DMS114 treated with DMSO at 0.1 percent for 48 hours (cell line): ENCODE measurements around the gene CCND1.
A peak's percentile ranks its signal among the peaks of the same experiment; 100 is the strongest.

Experiments used
- DNase-seq: peaks from one replicate; lab custom pipeline; 2025; ENCODE audit not compliant: unreplicated experiment; lab: John Stamatoyannopoulos, UW

Gene CCND1

DNA sequence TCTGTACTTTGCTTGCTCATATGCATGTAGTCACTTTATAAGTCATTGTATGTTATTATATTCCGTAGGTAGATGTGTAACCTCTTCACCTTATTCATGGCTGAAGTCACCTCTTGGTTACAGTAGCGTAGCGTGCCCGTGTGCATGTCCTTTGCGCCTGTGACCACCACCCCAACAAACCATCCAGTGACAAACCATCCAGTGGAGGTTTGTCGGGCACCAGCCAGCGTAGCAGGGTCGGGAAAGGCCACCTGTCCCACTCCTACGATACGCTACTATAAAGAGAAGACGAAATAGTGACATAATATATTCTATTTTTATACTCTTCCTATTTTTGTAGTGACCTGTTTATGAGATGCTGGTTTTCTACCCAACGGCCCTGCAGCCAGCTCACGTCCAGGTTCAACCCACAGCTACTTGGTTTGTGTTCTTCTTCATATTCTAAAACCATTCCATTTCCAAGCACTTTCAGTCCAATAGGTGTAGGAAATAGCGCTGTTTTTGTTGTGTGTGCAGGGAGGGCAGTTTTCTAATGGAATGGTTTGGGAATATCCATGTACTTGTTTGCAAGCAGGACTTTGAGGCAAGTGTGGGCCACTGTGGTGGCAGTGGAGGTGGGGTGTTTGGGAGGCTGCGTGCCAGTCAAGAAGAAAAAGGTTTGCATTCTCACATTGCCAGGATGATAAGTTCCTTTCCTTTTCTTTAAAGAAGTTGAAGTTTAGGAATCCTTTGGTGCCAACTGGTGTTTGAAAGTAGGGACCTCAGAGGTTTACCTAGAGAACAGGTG is 11.1 kb downstream of the CCND1 start:
- no peak for DNase-seq

DNA sequence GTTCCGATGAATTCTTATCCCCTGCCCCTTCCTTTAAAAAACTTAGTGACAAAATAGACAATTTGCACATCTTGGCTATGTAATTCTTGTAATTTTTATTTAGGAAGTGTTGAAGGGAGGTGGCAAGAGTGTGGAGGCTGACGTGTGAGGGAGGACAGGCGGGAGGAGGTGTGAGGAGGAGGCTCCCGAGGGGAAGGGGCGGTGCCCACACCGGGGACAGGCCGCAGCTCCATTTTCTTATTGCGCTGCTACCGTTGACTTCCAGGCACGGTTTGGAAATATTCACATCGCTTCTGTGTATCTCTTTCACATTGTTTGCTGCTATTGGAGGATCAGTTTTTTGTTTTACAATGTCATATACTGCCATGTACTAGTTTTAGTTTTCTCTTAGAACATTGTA is 12.0 kb downstream of the CCND1 start:
- DNase-seq, result no peak

DNA sequence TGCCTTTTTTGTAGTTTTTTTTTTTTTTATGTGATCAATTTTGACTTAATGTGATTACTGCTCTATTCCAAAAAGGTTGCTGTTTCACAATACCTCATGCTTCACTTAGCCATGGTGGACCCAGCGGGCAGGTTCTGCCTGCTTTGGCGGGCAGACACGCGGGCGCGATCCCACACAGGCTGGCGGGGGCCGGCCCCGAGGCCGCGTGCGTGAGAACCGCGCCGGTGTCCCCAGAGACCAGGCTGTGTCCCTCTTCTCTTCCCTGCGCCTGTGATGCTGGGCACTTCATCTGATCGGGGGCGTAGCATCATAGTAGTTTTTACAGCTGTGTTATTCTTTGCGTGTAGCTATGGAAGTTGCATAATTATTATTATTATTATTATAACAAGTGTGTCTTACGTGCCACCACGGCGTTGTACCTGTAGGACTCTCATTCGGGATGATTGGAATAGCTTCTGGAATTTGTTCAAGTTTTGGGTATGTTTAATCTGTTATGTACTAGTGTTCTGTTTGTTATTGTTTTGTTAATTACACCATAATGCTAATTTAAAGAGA is 12.5 kb downstream of the CCND1 start:
- DNase-seq, result no peak

DNA sequence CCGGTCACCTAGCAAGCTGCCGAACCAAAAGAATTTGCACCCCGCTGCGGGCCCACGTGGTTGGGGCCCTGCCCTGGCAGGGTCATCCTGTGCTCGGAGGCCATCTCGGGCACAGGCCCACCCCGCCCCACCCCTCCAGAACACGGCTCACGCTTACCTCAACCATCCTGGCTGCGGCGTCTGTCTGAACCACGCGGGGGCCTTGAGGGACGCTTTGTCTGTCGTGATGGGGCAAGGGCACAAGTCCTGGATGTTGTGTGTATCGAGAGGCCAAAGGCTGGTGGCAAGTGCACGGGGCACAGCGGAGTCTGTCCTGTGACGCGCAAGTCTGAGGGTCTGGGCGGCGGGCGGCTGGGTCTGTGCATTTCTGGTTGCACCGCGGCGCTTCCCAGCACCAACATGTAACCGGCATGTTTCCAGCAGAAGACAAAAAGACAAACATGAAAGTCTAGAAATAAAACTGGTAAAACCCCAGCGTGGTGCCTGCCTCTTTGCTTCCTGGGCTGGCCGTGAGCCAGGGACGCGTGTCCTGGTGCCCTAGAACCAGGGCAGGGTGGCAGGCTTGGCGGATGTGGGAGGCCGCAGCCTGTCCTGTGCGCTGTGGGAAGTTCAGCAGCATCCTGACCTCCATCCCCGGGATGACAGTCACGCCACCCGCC is 13.2 kb downstream of the CCND1 start:
- no peak for DNase-seq

DNA sequence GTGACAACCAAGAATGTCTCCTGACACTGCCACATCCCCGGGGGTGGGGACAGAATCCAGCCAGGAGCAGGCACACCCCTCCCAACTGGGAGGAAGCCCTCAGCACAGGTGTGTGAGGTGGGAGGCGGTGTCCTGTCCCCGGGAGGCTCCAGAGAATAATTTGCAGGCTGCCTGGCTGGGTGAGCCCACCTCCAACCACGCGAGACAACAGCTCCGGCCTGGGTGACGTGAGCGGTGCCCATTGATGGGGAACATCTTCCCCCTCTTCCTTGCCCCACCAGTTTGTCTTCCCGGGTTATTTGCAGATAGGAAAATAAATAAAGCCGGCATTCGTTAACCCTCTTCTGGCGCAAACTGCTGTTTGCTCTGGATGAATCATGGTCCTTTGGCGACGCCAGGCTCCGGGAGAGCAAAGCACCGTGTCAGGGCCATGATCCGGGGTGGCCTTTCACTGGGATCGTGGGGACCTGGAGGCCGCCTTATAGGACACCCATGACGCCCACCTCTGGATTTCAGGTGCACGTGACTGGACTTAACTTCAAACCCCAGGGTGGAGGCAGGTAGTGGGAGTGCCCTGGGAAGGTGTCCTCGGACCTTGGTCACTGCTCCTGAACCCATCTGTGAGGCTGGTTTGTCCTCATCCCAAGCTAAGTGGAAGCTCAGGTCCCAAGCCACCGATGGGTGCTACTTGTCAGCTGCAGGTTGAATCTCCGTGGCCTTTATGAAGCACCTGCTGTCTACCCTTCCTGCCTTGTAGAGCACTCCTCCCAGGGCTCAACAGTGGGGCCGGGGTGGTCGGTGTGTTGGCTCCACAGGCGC is 13.9 kb downstream of the CCND1 start:
- DNase-seq, result no peak

DNA sequence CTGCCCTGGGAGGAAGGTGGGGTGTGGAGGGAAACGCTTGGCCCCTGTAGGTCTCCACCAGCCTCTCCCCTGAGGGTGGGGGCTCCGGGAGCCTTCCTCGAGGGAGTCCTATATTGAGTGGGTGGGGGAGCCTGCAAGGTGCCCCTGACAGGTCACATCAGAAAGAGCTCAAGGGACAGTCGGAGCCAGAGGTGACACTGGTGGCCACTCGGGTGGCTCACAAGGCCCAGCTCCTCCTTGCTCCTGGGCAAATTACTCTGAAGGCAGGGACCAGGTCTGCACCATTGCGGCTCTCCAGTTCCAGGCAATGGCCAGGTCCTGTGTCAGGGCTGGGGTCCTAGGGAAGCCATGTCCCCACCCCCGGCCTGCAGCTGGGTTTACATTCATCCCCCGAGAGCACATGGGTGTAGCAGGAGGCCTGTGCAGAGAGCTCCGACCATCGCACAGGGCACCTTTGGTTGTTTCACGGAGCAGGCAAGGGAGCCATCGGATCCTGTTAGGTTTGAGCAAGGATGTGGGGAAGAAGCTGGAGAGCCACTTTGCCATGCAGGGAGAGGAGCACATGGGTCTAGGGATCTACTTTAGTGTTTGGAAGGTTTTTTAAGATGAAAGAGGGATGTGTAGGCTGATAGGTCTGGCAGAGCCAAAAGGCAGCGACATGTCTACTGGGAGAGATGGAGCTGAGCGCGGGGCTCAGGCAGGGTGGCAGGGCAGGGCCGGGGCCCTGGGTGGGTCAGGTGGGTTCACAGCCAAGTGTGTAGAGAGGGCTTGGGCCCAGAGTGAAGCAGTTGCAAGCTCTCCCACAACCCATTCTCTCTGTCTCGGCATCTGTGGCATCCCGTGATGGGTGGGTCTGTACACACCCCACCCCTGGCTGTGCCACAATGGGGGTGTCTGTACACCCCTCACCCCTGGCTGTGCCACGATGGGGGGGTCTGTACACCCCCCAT is 14.8 kb downstream of the CCND1 start:
- no peak for DNase-seq

DNA sequence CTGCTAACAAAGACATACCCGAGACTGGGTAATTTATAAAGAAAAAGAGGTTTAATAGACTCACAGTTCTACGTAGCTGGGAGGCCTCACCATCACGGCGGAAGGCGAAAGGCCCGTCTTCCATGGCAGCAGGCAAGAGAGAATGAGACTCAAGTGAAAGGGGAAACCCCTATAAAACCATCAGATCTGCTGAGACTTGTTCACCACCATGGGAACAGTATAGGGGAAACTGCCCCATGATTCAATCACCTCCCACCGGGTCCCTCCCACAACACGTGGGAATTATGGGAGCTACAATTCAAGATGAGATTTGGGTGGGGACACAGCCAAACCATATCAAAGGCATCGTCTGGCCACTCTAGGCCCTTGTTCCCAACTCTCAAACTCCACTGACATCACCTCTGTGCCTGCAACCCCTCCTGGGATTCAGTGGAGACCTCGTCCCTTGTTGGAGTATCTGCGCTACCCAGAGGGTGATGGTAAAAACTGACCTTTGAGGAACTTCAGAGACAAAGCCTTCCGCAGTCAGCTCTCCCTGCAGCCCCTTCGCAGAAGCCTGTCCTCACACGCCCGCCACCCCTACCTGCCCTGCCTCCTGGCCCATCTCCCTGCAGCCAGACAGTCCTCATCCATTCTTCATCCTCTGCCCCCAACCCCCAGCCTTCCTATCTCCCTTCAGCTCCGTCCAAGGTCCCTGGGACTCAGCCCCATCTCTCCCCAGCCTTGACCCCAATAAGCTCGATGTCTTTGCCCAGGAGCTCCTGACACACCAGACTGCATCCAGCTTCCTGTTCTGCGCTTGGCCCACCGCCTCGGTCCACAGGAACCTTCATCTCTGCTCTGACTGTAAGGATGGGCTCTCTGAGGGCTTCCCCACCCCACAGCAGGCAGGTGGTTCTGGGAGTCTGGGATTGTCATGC is 15.8 kb downstream of the CCND1 start:
- DNase-seq, result no peak

DNA sequence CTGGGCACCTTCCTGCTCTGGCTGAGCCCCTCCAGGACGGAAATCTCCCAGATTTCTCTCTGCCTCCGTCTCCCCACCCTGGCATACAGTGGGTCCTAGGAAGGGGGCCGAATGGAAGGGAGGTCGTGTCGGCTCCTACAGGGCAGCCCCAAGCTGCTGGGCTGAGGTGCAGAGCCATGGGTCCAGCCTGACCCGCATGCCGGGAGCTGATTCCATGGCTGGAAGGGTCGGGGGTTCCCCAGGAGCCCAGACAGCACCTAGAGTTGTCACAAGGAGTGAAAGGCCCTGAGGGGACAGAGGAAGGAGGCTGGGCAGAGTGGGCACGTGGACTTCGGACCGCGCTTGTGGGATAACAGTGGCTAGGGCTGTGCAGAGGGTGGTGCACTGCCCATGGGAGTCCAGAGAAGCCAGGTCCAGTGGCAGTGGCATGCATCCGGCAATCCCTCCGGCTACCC is 16.5 kb downstream of the CCND1 start:
- no peak for DNase-seq

DNA sequence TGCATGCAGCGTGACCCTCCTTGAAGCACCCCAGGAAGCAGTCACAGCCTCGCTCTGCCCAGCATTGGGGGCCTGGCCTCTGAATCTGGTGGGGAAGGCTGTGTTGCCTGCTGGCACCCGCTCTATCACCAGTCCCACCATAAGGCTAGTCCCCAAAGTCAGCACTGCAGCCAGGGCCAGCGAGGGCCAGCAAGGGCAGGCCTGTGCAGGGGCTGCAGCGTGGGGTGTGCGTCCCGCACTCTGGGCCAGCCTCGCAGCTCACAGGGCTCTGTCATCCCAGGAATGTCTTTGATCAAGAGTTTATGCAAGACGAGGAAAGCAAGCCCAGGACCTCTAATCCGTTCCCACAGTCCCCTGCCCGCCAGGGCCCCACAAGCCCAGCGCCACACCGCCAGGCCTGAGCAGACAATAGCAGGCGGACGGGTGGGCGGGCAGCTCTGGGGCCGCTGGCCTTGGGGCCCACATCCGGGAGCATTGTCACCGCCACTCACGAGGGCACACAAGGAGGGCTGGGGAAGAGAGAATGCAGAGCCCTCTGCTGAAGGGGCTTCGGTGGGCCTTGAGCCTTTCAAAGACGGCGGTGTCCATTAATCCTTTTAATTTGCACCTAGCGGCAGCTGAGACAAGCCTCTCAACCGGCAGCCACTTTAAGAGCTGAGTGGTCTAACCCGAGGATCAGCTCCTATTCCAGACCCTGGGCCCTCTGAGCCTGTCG is 17.1 kb downstream of the CCND1 start:
- no peak for DNase-seq

DNA sequence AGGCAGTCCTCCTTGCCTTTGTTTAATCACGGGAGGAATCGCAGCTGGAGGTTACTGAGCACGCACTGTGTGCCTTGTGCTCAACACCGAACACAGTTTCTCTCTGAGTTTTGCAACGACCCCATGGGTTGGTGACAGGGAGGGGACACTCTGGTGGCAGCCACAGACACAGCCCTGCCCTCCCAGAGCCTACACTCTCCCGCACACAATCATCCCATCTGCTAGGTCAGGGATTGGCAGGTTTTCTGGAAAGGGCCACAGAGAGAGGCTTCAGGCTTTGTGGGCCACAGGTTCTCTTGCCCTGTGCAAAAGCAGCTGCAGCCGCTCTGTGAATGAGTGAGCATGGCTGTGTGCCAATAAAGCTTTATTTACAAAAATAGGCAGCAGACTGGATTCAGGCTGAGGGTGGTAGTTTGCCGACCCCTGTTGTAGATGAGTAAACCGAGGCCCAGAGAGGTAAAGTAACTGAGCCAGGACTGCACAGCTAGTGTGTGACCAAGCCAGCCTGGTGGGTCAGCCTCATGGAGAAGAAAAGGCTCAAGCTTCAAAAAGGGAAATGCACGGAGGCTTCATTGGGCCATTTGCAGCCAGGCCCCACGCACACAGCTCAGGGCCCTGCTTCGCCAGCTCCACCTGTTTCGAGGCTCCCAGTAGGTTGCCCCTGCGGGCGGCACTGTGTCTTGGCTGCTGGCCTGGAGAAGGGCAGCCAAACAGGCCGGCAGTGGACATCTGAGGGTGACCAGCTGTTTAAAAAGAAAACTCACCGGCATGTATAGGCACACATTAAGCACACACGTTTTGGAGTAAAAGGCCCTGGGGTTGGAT is 17.9 kb downstream of the CCND1 start:
- DNase-seq, result no peak

DNA sequence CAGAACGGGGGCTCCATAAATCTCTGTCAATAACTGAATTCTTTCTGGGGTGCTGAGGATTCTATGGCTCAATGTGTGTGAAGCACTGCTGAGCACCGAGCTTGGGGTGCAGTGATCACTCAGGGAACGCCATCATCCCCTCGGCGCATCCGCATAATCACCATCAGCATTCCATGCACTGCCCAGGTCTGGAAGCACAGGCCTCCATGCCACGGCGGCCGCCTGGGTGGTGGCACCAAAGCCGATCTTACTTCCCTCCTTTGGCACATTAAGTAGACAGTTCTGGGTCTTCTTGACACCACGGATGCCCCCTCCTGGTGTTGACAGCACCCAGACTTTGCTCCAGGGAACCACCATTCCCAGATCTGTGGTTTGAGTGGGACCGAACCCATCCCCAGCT is 18.6 kb downstream of the CCND1 start:
- DNase-seq, result no peak

DNA sequence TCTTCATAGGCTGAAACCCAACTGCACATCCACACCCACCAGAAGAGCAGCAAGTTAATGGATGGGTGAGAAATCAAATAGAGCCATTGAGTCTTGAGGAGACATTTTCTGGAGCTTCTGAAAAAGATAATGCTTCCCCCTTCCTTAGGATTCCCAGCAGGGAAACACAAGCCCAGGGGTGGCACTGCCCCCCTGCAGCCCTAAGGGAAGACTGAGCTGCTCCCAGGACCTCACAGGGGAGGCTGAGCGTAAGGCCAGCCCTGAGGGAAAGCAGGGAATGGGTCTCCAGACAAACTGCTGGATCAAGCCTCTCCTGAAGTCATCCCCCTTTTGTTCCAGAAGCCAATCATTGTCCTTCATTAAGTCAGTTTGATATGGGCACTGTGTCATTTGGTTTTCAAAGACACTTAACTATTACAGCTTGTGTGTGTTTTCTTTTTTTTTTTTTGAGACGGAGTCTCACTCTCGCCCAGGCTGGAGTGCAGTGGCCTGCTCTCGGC is 19.1 kb downstream of the CCND1 start:
- DNase-seq, result no peak

DNA sequence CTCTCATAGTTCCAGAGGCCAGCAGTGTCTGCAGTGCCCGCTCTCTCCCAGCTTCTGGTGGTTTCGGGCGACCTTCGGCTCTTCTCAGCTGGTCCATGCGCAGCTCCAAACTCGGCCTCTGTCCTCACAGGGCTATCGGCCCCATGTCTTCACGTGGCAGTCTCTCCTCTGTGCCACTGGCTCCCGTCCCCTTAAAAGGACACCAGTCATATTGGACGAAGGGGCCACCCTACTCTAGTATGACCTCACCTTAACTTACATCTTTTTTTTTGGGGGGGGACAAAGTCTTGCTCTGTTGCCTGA is 20.4 kb downstream of the CCND1 start:
- no peak for DNase-seq

DNA sequence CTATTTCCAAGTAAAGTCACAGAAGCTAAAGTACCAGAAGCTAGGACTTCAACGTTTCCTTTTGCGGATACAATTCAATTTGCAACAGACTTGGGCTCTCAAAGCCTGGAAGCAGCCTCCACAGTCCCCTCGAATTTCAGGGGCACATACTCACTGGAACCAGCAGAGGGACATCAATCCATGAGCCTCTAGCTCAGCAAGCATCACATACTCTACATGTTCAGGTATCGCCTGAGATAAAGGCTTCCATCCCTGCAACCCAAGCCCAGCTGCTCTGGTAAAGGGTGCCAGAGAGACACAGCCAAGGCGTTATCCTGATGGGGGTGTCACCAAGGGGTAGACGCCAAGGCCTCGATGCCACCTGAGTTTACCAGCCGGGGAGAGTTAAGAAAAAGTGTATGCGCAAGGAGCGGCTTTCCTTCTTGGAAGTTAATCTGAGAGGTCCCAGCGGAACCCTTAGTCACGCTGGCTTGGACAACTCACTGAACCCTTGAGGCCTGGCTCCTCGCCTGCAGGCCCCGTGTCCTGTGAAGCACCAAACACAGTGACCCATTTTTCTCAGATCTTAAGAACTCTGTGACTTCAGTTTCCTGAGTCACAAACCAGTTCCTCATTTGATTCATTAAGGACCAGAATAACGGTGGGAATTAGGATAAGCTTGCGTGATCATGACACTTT is 21.2 kb downstream of the CCND1 start:
- DNase-seq, result peak; percentile 89

DNA sequence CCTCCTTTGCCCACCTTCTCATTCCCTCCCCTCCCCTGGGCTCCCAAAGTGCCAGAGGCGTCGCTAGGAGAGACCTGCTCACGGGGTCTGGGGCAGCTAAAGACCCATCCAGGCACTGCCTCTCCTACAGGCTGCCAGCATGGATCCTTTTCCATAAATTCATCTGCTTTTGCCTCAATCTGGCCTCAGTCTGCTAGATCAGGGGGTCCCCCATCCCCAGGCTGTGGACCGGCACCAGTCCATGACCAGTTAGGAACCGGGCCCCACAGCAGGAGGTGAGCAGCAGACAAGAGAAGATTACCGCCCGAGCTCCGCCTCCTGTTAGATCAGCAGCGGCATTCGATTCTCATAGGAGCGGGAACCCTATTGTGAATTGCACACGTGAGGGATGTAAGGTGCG is 21.9 kb downstream of the CCND1 start:
- no peak for DNase-seq

DNA sequence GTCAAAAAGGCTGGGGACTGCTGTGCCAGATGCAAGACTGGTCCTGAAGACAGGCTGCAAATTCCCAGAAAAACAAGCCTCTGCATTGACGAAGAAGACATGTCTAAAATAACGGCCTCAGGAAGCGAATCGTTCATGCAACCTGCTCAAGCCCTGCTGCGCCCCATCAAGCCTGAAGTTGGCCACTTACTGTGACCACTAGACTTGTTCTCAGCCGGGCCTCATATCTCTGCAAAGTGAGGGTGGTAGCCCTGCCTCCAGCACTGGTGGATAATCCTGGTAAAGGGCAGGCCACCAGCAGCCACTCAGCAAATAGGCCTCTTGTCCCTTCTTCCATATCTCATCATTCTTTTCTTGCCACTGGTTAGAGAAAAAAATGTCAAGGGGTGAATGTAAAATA is 22.4 kb downstream of the CCND1 start:
- no peak for DNase-seq

DNA sequence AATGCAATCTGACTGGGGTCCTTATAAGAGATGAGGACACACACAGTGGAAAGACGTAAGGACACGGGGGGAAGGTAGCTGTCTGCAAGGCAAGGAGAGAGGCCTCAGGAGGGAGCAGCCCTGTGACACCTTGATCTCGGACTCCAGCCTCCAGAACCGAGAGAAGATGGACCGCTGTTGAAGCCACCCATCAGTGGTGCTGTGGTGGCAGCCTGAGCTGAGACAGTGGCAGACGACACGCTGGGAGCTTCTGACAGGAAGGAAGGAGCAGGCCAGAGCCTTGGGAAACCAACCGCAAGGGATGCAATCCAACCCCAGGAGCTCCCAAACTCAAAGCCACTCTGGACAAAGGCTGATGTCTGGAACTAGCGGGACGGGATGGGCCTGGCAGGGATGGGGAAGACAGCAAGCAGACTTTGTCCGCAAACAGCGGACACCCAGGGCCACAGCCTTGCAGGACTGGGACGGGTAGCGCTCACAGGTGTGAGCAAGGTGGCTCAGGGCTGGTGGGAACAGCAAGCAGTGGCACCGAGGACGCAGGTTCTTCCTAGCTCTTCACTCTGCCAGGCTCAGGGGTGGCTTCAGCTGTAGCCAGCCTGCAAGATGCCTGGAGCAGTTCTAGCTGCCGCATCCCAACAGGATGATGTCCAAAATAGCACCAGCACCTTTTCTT is 23.3 kb downstream of the CCND1 start:
- no peak for DNase-seq
